HG02610 (cell line): ENCODE measurements around the gene SCAF1.

Source experiments
- ATAC-seq: cut with Tn5 transposase; IDR thresholded peaks from one replicate; pipeline ENCODE4 v1.9.1; 2021; ENCODE audit warnings: mild to moderate bottlenecking, moderate library complexity; ENCODE audit not compliant: unreplicated experiment

Gene SCAF1

DNA sequence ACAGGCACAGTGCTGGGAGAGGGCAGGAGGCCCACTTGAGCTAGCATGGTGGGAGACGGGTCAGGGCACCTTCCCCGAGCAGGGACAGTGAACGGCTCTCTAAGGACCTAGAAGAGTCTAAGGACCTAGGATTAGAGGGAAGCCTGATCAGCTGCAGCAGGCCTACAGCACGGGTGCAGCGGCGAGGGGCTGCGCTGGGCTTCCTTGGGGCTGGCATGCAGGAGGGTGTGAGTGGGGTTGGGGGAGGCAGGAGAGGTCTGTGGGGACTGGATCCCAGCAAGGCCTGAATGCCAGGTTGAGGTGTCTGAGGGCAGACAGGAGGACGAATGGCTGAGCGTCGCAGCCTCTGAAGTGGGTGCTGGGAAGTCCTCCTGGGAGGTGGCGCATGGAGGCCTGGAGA lies 3.6 kb downstream of the SCAF1 start:
- no peak for ATAC-seq

DNA sequence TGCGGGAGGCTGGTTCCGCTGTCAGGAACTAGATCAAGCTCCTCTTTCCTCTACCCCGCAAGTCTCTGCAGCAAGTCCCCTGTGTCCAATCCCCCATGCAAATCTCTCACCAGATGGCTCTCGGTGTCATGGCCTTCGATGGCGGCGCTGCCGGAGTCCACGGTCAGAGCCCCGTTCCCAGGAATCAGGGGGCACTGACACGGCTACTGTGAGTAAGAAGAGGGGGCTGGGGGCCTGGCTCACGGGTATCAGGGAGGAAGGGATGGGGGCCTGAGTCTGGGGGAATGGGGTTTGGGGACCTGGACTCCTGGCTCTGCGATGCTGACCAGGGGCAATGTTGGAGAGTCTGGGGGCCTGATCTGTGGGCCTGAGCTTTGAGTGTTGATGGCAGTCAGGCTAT lies 4.0 kb downstream of the SCAF1 start:
- ATAC-seq, result no peak

GRCh38 chr19:49646586-49646985 lies 4.6 kb downstream of the SCAF1 start:
- ATAC-seq, result no peak

DNA sequence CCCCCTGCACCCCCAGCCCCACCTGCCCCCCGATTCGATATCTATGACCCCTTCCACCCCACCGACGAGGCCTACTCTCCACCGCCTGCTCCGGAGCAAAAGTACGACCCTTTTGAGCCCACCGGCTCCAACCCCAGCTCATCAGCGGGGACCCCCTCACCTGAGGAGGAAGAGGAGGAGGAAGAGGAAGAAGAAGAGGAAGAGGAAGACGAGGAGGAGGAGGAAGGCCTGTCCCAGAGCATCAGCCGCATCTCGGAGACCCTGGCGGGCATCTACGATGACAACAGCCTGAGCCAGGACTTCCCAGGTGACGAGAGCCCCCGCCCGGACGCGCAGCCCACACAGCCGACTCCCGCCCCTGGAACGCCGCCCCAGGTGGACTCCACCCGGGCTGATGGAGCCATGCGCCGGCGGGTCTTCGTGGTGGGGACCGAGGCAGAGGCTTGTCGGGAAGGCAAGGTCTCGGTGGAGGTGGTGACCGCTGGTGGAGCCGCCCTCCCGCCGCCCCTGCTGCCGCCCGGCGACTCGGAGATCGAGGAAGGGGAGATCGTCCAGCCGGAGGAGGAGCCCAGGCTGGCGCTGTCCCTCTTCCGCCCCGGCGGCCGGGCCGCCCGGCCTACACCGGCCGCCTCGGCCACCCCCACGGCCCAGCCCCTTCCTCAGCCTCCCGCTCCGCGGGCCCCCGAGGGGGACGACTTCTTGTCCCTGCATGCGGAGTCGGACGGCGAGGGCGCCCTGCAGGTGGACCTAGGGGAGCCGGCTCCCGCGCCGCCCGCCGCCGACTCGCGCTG lies 9.2 kb downstream of the SCAF1 start:
- no peak for ATAC-seq

- no peak for ATAC-seq
These were observed 10.0 kb downstream of the SCAF1 start for GRCh38 chr19:49651820-49652550.

- ATAC-seq, result no peak
These were observed 10.8 kb downstream of the SCAF1 start for GRCh38 chr19:49652551-49653465.

GRCh38 chr19:49653466-49653806 lies 11.4 kb downstream of the SCAF1 start:
- no peak for ATAC-seq

- ATAC-seq, result no peak
These were observed 12.6 kb downstream of the SCAF1 start for GRCh38 chr19:49654581-49654980.

DNA sequence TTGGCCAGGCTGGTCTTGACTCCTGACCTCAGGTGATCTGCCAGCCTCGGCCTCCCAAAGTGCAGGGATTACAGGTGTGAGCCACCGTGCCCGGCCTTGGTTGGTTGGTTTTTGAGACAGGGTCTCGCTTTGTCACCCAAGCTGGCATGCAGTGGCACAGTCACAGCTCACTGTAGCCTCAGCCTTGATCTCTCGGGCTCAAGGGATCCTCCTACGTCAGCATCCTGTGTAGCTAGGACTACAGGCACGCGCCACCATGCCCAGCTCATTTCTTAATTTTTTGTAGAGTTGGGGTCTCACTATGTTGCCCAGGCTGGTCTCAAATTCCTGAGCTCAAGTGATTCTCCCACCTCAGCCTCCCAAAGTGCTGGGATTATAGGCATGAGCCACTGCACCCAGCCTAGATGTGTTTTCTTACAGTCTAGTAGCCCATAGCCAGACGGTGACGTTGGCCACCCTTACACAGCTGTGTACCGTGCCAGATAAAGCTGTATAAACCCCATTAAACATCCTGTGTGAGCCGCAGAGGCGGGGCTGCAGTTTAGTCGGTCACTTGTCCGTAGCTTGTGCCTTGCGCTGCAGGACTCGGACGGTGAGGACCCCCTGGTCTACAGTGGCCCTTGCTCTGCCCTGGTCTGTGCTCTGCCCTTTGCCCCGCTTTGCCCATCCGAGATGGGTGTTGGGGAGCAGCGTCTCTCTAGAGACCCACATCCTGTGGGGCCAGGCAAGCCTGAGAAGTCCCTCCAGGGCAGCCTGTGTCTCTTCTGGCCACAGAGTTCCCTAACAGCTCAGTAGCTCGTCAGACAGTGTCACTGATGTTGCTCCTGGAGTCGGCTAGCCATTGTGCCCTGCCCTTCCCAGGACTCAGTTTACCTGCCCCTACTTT lies 13.8 kb downstream of the SCAF1 start:
- no peak for ATAC-seq

DNA sequence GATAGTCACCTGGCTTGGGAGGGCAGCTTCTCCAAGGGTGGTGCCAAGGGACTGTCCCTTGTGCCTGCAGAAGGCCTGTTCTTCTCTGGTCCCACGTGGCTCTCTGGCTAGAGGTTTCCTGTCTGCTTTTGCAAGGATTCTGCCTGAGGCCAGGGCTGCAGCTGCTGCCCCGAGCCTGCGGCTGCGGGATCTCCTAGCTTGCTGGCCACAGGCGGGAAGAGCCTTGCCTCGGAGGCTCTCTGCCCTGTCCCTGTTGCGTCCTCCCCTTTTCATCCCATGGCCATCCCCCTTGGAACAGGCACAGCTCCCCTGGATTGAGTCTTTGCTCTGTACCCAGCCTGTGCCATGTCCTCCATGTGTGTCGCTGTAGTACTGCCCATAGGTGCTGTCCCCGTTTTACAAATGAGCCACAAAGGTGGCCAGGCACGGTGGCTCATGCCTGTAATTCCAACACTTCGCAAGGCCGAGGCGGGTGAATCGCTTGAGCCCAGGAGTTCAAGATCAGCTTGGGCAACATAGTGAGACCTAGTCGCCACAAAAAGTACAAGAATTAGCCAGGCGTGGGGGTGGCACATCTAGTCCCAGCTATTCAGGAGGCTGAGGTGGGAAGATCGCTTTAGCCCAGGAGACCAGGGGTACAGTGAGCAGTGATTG lies 14.6 kb downstream of the SCAF1 start:
- no peak for ATAC-seq

DNA sequence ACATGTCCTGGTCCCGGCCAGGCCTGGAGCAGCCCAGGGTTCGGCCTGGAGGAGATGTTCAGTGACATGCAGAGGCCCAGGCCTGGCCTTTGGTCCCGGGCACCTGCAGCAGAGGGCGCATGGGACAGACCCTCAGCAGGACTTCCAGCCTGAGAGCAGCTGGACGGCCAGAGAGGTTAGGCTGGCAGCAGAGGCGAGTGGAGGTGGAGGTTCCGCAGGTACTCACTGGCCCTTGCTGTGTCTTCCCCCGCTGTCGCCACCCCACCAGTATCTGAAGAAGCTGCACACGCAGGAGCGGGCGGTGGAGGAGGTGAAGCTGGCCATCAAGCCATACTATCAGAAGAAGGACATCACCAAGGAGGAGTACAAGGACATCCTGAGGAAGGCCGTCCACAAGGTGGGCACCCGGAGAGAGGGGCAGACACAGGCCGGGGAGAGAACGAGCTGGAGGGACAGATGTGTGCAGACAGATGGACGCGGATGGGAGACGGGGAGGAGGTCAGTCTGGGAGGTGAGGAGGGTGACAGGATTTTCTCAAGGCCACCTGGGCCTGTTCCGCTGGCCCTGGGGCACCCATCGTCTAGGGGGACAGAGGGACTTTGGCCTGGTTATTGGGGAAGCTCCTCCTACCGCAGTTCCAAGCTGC lies 15.6 kb downstream of the SCAF1 start:
- ATAC-seq, result no peak

DNA sequence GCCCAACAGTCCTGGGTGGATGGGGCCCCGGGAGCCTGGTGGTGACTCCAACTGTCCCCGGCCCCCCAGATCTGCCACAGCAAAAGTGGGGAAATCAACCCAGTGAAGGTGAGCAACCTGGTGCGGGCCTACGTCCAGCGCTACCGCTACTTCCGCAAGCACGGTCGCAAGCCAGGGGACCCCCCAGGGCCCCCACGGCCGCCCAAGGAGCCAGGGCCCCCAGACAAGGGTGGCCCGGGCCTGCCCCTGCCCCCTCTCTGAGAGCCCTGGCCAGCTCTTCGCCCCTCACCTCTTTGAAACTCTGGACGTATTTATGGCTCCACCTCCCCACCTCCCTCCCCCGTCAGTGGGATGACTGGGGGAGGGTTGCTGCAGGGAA lies 16.1 kb downstream of the SCAF1 start:
- no peak for ATAC-seq

- no peak for ATAC-seq
These were observed 16.8 kb downstream of the SCAF1 start for GRCh38 chr19:49658566-49659442.

DNA sequence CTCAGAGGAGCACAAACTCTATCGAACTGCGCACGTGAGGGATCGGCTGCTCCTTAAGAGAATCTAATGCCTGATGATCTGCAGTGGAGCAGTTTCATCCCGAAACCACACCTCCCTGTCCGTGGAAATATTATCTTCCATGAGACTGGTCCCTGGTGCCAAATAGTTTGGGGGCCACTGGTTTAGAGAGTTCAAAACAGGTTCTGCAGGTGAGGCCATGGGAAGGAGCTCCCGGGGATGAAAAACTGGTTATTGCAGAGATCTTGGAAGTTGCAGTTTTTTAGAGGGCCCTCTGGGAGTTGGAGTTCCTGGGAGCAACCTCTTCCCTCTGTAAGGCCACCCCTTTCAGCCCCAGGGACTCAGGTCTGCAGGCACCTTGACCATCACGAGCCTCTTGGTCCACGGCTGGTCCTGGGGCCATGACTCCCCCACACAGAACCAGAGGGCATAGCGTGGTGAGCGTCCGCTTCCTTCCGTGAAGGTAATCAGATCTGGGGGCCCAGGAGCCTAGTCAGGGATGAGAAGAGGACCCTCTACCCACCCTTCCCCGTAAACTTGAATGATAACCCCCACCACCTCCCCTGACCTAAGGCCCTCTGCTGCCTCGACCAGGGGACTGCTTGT lies 18.4 kb downstream of the SCAF1 start:
- ATAC-seq, result no peak

DNA sequence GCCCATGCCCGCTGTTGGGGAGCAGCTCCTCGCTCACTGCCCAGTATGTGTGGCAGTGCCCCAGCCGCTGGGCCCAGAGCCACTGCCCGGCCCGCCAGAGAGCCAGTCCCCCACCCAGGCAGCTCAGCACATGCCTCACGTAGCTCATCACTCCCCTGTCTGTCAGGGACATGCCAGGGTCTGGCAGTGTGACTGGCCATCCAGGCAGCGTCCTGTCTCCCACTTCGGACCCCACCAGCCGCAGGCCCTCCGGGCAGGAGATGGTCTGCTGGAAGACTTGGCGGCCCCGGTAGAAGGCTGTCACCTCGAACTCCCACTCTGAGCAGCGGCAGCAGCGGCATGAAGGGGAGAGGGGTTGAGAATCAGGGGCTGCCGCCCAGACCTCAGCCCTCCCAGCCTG lies 20.0 kb downstream of the SCAF1 start:
- ATAC-seq, result no peak

DNA sequence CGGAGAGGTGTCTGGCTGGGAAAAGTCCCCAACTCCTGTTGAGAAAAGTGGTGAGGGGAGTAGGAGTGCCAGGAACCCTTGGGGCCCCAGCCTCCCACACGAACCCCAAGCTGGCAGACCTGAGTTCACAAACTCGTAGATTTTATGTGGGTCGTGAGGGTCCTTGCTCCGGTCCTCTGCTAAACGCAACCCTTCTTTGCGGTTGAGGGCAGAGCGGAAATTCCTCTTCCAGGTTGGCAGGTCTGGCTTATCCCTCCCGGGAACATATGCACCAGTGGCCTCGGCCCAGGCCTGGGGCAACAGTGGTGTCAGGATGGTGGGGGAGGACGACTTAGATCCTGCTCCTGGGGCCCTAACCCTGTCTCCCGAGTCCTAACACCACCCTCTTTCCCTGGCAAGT lies 21.2 kb downstream of the SCAF1 start:
- ATAC-seq, result no peak

DNA sequence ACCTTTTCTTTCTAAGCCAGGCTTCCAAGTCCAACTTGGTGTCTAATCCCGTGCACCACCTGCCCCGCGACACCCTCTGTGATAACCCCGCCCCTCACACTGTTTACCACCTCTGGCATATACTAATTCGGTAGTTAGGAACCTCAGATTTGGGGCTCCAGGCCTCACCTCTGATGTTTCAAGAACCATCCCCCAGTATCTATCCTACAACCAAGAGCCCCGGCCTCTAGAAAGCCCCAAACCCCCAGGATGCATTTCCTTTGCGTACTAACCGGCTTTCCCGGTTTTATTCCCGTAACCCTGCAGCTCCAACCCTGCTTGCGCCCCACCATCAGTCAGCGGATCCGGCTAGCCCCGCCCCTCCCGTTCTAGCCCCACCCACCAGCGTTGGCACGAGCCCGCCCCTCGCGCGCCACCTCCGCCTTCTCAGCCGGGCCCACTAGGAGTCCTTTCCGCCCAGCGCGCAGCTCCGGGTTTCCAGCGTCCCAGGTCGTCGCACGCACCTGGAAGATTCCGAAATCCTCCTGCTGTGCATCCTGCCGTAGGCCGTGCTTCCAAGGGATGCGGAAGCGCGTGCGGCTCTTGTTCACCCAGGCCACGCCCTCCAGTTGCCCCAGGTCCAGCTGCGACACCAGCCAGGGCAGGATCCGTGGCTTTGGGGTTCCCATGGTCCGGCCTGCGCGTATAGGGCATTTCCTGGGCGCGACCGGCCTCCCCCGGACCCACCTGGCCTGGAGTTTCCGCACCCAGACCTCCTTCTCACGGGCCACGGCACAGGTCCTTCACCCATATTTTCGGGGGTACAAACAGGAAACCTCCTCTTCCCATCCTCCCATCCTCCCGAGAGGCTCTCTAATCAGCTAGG lies 22.4 kb downstream of the SCAF1 start:
- no peak for ATAC-seq
